GM12892 (cell line): ENCODE measurements around the gene RHBDL2.

Experiments used
- DNase-seq: peaks from one replicate; pipeline ENCODE4 v3.0.0; 2011; ENCODE audit not compliant: insufficient read length
- FAIRE-seq: peaks from 2 replicates; lab custom pipeline; 2011; peaks lifted over from hg19 to GRCh38; lab: Jason Lieb, UNC
- POLR2A ChIP-seq: IDR thresholded peaks from 2 replicates; pipeline ENCODE4 v1.6.1; 2011; ENCODE audit warnings: low read depth, low read length, control low read depth
- POLR2AphosphoS5 ChIP-seq: IDR thresholded peaks from 2 replicates; pipeline ENCODE4 v1.6.1; 2011; ENCODE audit warnings: low read depth, low read length, control low read depth
- TAF1 ChIP-seq: IDR thresholded peaks from 2 replicates; pipeline ENCODE4 v1.6.1; 2011; ENCODE audit warnings: low read depth, mild to moderate bottlenecking, control low read depth, low read length, borderline replicate concordance

Gene RHBDL2

GRCh38 chr1:38892976-38893375, 48.7 kb downstream of the RHBDL2 start:
- FAIRE-seq (no peak), DNase-seq (no peak)
- TF ChIP-seq TAF1, result no peak
- no peak for TF ChIP-seq POLR2AphosphoS5
- TF ChIP-seq POLR2A, result no peak

- no peak for FAIRE-seq
- TF ChIP-seq POLR2AphosphoS5 (no peak), TAF1 (no peak), POLR2A (no peak)
- DNase-seq, result no peak
These were observed 49.9 kb downstream of the RHBDL2 start for GRCh38 chr1:38891753-38892152.

- FAIRE-seq (no peak), DNase-seq (no peak)
- TF ChIP-seq POLR2AphosphoS5 (no peak), POLR2A (no peak), TAF1 (no peak)
These were observed 52.0 kb downstream of the RHBDL2 start for GRCh38 chr1:38889589-38889988.

- DNase-seq (no peak), FAIRE-seq (no peak)
- TF ChIP-seq POLR2AphosphoS5 (no peak), POLR2A (no peak), TAF1 (no peak)
These were observed 53.0 kb downstream of the RHBDL2 start for GRCh38 chr1:38888423-38889333.

- TF ChIP-seq TAF1 (no peak), POLR2A (no peak), POLR2AphosphoS5 (no peak)
- FAIRE-seq (no peak), DNase-seq (no peak)
These were observed 56.5 kb downstream of the RHBDL2 start for GRCh38 chr1:38885092-38885491.

GRCh38 chr1:38881487-38881886, 60.1 kb downstream of the RHBDL2 start, which contains the start of gene GJA9:
GJA9 (minus strand) TSS chr1:38881587; CDS start chr1:38876098, 5,489 bp downstream.
- FAIRE-seq (peak; percentile 5), DNase-seq (no peak)
- no peak for TF ChIP-seq TAF1
- no peak for TF ChIP-seq POLR2AphosphoS5
- TF ChIP-seq POLR2A, result no peak

- no peak for TF ChIP-seq POLR2A
- no peak for TF ChIP-seq POLR2AphosphoS5
- TF ChIP-seq TAF1, result no peak
- FAIRE-seq, result no peak
- no peak for DNase-seq
These were observed 65.8 kb downstream of the RHBDL2 start for GRCh38 chr1:38875811-38876210.

- TF ChIP-seq POLR2A (peak; percentile 64; the same call in 1 of the 2 replicates), POLR2AphosphoS5 (0 out of 2 replicates have a peak, but pooled peaks have one; percentile 22), TAF1 (peak; percentile 69; the same call in 1 of the 2 replicates)
- peak; percentile 99 for FAIRE-seq
These were observed 68.3 kb downstream of the RHBDL2 start, which contains the start of gene MYCBP for GRCh38 chr1:38873027-38873969. MYCBP (minus strand) TSS chr1:38873348; CDS start chr1:38873305, 43 bp downstream.

GRCh38 chr1:38872401-38873026, 69.1 kb downstream of the RHBDL2 start:
- DNase-seq (no peak), FAIRE-seq (no peak)
- no peak for TF ChIP-seq POLR2A
- TF ChIP-seq POLR2AphosphoS5, result no peak
- no peak for TF ChIP-seq TAF1

More at GRCh38 chr1:38873027-38873969, 68.3 kb downstream of the RHBDL2 start, which contains the start of gene MYCBP:
- DNase-seq, result peak; percentile 98

- TF ChIP-seq TAF1, result no peak
- no peak for TF ChIP-seq POLR2AphosphoS5
- TF ChIP-seq POLR2A, result no peak
- DNase-seq (no peak), FAIRE-seq (no peak)
These were observed 70.6 kb downstream of the RHBDL2 start for GRCh38 chr1:38870996-38871395.

- DNase-seq, result no peak
- TF ChIP-seq POLR2AphosphoS5, result no peak
- no peak for TF ChIP-seq TAF1
- no peak for FAIRE-seq
These were observed 74.4 kb downstream of the RHBDL2 start for GRCh38 chr1:38867208-38867607.
